Esophagus mucosa (tissue), 1 donor: ENCODE data around the gene MTX3. TPM values are rescaled to one million over a fixed set of nuclear protein-coding genes. Genes with fewer than 3 reads are reported as not detected.

Source experiments
- ATAC-seq: fragments of 200-7000 bp; cut with Tn5 transposase; one replicate; pipeline ENCODE4 v1.9.1; 2020
- total RNA-seq: library from RNA; stranded (reverse); gene quantifications from one replicate; pipeline ENCODE4 v1.2.4, GENCODE V29; 2023
- donor health status: DM: yes; HTN: yes; CAD: no.

Gene MTX3
- total RNA-seq, 1 donor from 2014 or later = 12.5 TPM

- no peak for ATAC-seq
These were observed 58.3 kb downstream of the MTX3 start for GRCh38 chr5:79932510-79933504.

GRCh38 chr5:79931866-79932265 lies 59.2 kb downstream of the MTX3 start:
- ATAC-seq = no peak

GRCh38 chr5:79931409-79931808 lies 59.7 kb downstream of the MTX3 start:
- ATAC-seq = no peak

- no peak for ATAC-seq
These were observed 62.0 kb downstream of the MTX3 start for GRCh38 chr5:79929095-79929494.

Other genes starting within 250 kb of the MTX3 start
- 0.16 TPM for gene THBS4, start 44.1 kb upstream of the MTX3 start, total RNA-seq